RKO (cell line): ENCODE data around the gene CHRNA5.

Experiments used
- DNase-seq: peaks from one replicate; pipeline ENCODE4 v3.0.0-alpha.2; 2016; ENCODE audit warnings: low spot score

CHRNA5 gene

GRCh38 chr15:78640527-78641101 lies 75.3 kb downstream of the CHRNA5 start:
- DNase-seq: no peak

GRCh38 chr15:78641102-78641748 lies 75.9 kb downstream of the CHRNA5 start, which contains the start of gene CHRNB4:
Gene CHRNB4 (minus strand): TSS chr15:78641210. CDS start chr15:78641133, 77 bp downstream.
- no peak for DNase-seq

- no peak for DNase-seq
Measured at GRCh38 chr15:78641749-78642275, 76.5 kb downstream of the CHRNA5 start.

- no peak for DNase-seq
Measured at GRCh38 chr15:78642331-78642730, 77.0 kb downstream of the CHRNA5 start.
